GM12874 (cell line): Measurements from ENCODE around the gene SPP2.

Experiments used
- CTCF ChIP-seq: IDR thresholded peaks from 2 replicates; pipeline ENCODE4 v1.5.1; 2011; ENCODE audit warnings: low read depth, mild to moderate bottlenecking, control low read depth, low read length, moderate library complexity; ENCODE audit not compliant: insufficient read depth

SPP2 gene

GRCh38 chr2:234026693-234027254 is 23.7 kb upstream of the SPP2 start:
- TF ChIP-seq CTCF: no peak

DNA sequence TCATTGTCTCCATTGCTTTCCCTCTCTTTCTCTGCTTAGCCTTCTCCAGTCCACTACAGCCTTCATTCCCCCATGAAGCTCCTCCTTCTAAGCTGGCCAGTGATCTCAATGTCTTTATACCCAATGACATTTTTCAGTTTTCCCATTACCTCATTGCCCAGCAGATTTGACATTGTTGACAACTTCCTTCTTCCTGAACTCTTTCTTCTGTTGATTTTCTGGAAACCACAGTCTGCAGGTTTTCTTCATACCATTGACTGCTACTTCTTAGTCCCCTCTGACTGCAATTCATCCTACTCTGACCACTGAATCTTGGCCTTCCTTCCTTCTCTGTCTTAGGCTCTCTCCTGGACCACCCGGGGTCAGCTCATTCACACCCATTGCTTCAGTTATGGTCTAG is 22.9 kb upstream of the SPP2 start:
- no peak for TF ChIP-seq CTCF

DNA sequence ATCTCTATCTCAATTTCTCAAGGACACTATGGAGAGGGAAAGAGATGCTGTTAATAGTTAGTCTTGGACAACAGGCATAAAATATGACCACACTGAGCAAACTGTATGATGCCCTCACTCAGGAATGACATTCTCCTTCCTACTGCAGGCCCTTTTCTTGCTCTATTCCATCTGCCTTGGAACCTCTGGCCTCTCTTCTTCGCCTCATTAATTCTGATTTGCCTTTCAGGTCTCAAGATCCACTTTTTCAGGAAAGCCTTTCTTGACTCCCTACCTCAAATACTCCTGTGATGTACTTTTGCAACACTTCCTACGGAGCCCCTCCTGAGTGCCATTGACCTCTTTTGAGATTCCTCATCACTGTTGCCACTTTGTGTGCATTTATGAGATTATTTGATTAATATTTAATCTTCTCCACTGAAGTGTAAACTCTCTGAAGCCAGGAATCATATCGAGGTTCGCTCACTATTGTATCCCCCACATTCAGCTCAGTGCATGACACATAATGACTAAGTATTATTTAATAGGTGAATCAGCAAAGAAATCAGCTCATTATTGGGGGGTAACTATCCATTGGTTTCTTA is 21.3 kb upstream of the SPP2 start:
- TF ChIP-seq CTCF: no peak

- no peak for TF ChIP-seq CTCF
These were observed 19.3 kb upstream of the SPP2 start for GRCh38 chr2:234031207-234031606.

DNA sequence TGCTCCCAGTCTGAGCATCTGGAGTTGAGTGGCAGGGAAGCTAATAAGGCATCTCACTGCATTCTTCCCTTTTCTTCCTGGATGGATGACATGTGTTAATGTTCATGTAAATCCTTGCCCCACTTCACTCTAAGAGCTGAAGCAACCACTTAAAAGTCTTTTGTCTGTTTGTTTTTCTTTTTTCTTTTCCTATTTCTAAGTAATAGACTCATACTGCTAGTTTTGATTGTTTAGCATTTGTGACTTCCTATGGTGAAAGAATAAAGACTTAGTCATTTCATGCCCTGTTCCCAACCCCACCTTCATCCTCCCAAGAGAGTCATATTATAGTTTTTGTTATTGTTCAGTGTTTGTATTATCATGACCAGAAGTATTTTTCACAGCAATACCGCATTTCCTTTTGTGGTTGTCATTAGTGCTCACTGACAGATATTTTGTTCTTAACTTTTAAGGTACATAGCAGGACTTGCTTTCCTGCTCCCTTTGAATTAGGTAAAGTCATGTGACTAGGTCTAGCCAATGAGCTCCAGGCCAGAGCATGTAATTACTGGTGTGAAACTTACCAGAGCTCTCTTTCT is 18.1 kb upstream of the SPP2 start:
- no peak for TF ChIP-seq CTCF

GRCh38 chr2:234033174-234033573 is 17.3 kb upstream of the SPP2 start:
- TF ChIP-seq CTCF: no peak

DNA sequence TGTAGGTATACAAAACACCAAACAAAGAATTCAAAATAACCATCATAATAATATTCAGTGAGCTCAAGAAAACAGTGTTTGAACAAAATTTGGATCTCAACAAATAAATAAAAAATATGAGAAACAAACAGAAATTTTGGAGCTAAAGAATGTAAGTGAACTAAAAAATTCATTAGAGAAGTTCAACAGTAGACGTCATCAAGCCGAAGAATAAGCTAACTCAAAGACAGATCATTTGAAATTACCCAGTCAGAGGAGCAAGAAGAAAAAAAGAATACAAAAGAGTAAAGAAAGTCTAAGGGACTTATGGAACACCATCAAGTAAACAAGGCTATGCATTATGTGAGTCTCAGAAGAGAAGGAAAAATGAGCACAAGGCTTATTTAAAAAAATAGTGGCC is 16.6 kb upstream of the SPP2 start:
- no peak for TF ChIP-seq CTCF
